GM23338 (cell line): ENCODE data around the gene SLC4A4. TPM values are rescaled to one million over a fixed set of nuclear protein-coding genes. Genes with fewer than 3 reads are reported as not detected.

Experiments used
- ATAC-seq: fragments of 200-7000 bp; cut with Tn5 transposase; 3 replicates; pipeline ENCODE4 v1.9.1; 2020
- DNase-seq: peaks from one replicate; pipeline ENCODE4 v3.0.0-alpha.2; 2015; ENCODE audit warnings: low spot score
- H2AFZ ChIP-seq: fragments of 200-600 bp; sonication (generic); 2 replicates; pipeline ENCODE4 v1.8.0; 2016; ENCODE audit warnings: antibody characterized with exemption, mild to moderate bottlenecking, moderate library complexity
- H3F3A ChIP-seq: fragments of 200-600 bp; sonication (generic); replicated peaks from 2 replicates; pipeline ENCODE4 v1.8.0; 2017; ENCODE audit warnings: antibody characterized with exemption, mixed run types, low read depth
- H3K27ac ChIP-seq: fragments of 200-600 bp; sonication (generic); 2 replicates; pipeline ENCODE4 v1.6.1; 2016; ENCODE audit warnings: low read depth
- H3K27me3 ChIP-seq: fragments of 200-600 bp; sonication (generic); 2 replicates; pipeline ENCODE4 v1.8.0; 2016; ENCODE audit warnings: mild to moderate bottlenecking, mixed run types, moderate library complexity; ENCODE audit not compliant: insufficient read depth
- H3K36me3 ChIP-seq: fragments of 200-600 bp; sonication (generic); 2 replicates; pipeline ENCODE4 v1.8.0; 2016; ENCODE audit warnings: mild to moderate bottlenecking; ENCODE audit not compliant: insufficient read depth
- H3K4me1 ChIP-seq: fragments of 200-600 bp; sonication (generic); 2 replicates; pipeline ENCODE4 v1.8.0; 2016; ENCODE audit warnings: mild to moderate bottlenecking, moderate library complexity; ENCODE audit not compliant: insufficient read depth
- H3K4me2 ChIP-seq: fragments of 200-600 bp; sonication (generic); 2 replicates; pipeline ENCODE4 v1.7.1; 2017; ENCODE audit warnings: mixed run types
- H3K4me3 ChIP-seq: fragments of 200-600 bp; sonication (generic); 2 replicates; pipeline ENCODE4 v1.6.1; 2016; ENCODE audit warnings: mixed run types
- H3K79me2 ChIP-seq: fragments of 200-600 bp; sonication (generic); replicated peaks from 2 replicates; pipeline ENCODE4 v1.8.0; 2017; ENCODE audit warnings: mild to moderate bottlenecking; ENCODE audit not compliant: insufficient read depth
- H3K9me2 ChIP-seq: fragments of 200-600 bp; sonication (generic); 2 replicates; pipeline ENCODE4 v1.8.0; 2017; ENCODE audit not compliant: insufficient read depth
- H4K20me1 ChIP-seq: fragments of 200-600 bp; sonication (generic); replicated peaks from 2 replicates; pipeline ENCODE4 v1.8.0; 2017; ENCODE audit warnings: mild to moderate bottlenecking; ENCODE audit not compliant: insufficient read depth
- H3K27ac Mint-ChIP-seq: 2 replicates; pipeline ENCODE4 v1.8.0; 2020; ENCODE audit warnings: inconsistent platforms, mild to moderate bottlenecking, moderate library complexity, mixed read lengths
- H3K27me3 Mint-ChIP-seq: 3 replicates; pipeline ENCODE4 v1.8.0; 2022; ENCODE audit warnings: low read depth, mild to moderate bottlenecking, moderate library complexity, mixed read lengths, inconsistent platforms; ENCODE audit not compliant: insufficient read depth, poor library complexity
- H3K36me3 Mint-ChIP-seq: 3 replicates; pipeline ENCODE4 v1.8.0; 2021; ENCODE audit warnings: low read depth, mild to moderate bottlenecking, inconsistent platforms, moderate library complexity, mixed read lengths
- H3K4me1 Mint-ChIP-seq: 3 replicates; pipeline ENCODE4 v1.8.0; 2020; ENCODE audit warnings: mild to moderate bottlenecking, inconsistent platforms, mixed read lengths
- H3K4me3 Mint-ChIP-seq: 3 replicates; pipeline ENCODE4 v1.8.0; 2021; ENCODE audit warnings: moderate library complexity, mild to moderate bottlenecking, inconsistent platforms, mixed read lengths
- H3K9me3 Mint-ChIP-seq: 3 replicates; pipeline ENCODE4 v1.8.0; 2020; ENCODE audit warnings: moderate library complexity, mild to moderate bottlenecking, inconsistent platforms, mixed read lengths
- CREB1 ChIP-seq: fragments of 250-450 bp; sonication (Bioruptor Pico); IDR thresholded peaks from 2 replicates; pipeline ENCODE4 v1.5.0; 2020; ENCODE audit warnings: low read depth, mild to moderate bottlenecking, moderate library complexity
- CTCF ChIP-seq, 2 experiments: fragments of 200-600 bp in 1 of 2; sonication (generic) in 1 of 2; conservative IDR thresholded peaks; 2 replicates each; pipeline versions ENCODE4 v1.5.1 to v1.6.1; 2016 to 2017; ENCODE audit warnings: antibody characterized with exemption in 2 of 2, low read depth in 2 of 2, mild to moderate bottlenecking in 2 of 2, moderate library complexity in 1 of 2
- ETS1 ChIP-seq: IDR thresholded peaks from 2 replicates; pipeline ENCODE4 v1.6.1; 2016; ENCODE audit warnings: antibody characterized with exemption
- EZH2phosphoT487 ChIP-seq: fragments of 200-600 bp; sonication (generic); IDR thresholded peaks from one replicate; pipeline ENCODE4 v1.8.1; 2018; ENCODE audit warnings: antibody characterized with exemption; ENCODE audit not compliant: unreplicated experiment
- JUNB ChIP-seq: IDR thresholded peaks from one replicate; pipeline ENCODE4 v1.6.1; 2016; ENCODE audit warnings: antibody characterized with exemption; ENCODE audit not compliant: unreplicated experiment
- NANOG ChIP-seq: IDR thresholded peaks from 2 replicates; pipeline ENCODE4 v1.6.1; 2016; ENCODE audit warnings: antibody characterized with exemption, borderline replicate concordance
- ZNF462 ChIP-seq: fragments of 250-450 bp; sonication (Bioruptor Pico); IDR thresholded peaks from 2 replicates; pipeline ENCODE4 v1.5.0; 2020; ENCODE audit warnings: mild to moderate bottlenecking, moderate library complexity
- polyA plus RNA-seq: library from polyadenylated mRNA; unstranded; fragments of >200 nt; fragmentation: Nextera tagmentation; extraction: Ambion mirVana; gene quantifications from 2 replicates; pipeline ENCODE4 v1.2.1, GENCODE V29; 2016
- total RNA-seq: library from RNA; depleted of rRNA; stranded (reverse); fragments of >200 nt; shearing (Covaris generic); gene quantifications from 2 replicates; pipeline ENCODE4 v1.2.3, GENCODE V29; 2014

Gene SLC4A4
- total and polyA plus RNA-seq, 2 experiments from 2014 or later = 1.0 to 1.5 TPM

- 0 out of 2 replicates have a peak overlapping the region, but pooled peaks have one; percentile 0 for H3K4me3 ChIP-seq
- peaks cover 11% of the 10 kb centered on the region for H3K27me3 Mint-ChIP-seq
- no peaks in the 10 kb centered on the region for H3K79me2 ChIP-seq
- no peaks in the 10 kb centered on the region for H3K27me3 ChIP-seq
- peaks cover 3% of the 10 kb centered on the region; the same call in 1 of the 3 replicates for H3K36me3 Mint-ChIP-seq
- H3K9me3 Mint-ChIP-seq = no peaks in the 10 kb centered on the region; the same call in 1 of the 3 replicates
- H3K4me1 ChIP-seq = peaks cover 30% of the 10 kb centered on the region
- no peaks in the 10 kb centered on the region for H4K20me1 ChIP-seq
- TF ChIP-seq JUNB (no peak), EZH2phosphoT487 (no peak), ZNF462 (CRISPR knock-in tag) (peak; percentile 52; the same call in 1 of the 2 replicates), ETS1 (0 out of 2 replicates have a peak, but pooled peaks have one; percentile 31), CTCF (conservative IDR thresholded peaks at IDR 0.05; ENCODE audit: low read depth in 2 of 2) (no peak), CREB1 (CRISPR knock-in tag) (no peak), NANOG (peak; percentile 96)
- peak overlapping the region; percentile 27 for H3K4me2 ChIP-seq
- no peaks in the 10 kb centered on the region for H3F3A ChIP-seq
- H3K27ac Mint-ChIP-seq = peak overlapping the region; percentile 73; the same call in 1 of the 2 replicates
- no peaks in the 10 kb centered on the region for H3K9me2 ChIP-seq
- peak overlapping the region; percentile 22; the same call in 2 of the 3 replicates for H3K4me3 Mint-ChIP-seq
- H2AFZ ChIP-seq = no peak overlapping the region
- H3K27ac ChIP-seq = no peak overlapping the region
- peak; percentile 78 for DNase-seq
- ATAC-seq = peak; percentile 92
- no peaks in the 10 kb centered on the region for H3K36me3 ChIP-seq
- H3K4me1 Mint-ChIP-seq = peaks cover 26% of the 10 kb centered on the region
Observed at GRCh38 chr4:71593311-71593710, 254.5 kb downstream of the SLC4A4 start.
